Hepatocyte (in vitro differentiated cells): ENCODE results near the gene SERINC2. TPM values are rescaled to one million over a fixed set of nuclear protein-coding genes. Genes with fewer than 3 reads are reported as not detected.
A peak's percentile ranks its signal among the peaks of the same experiment; 100 is the strongest.
"Not testable (repeated sequence)": the region's sequence is repeated elsewhere in the genome, so short reads cannot be mapped to it uniquely, and the experiment has no call there.

Experiments used
- DNase-seq: peaks from one replicate; pipeline ENCODE4 v3.0.0-alpha.2; 2016; ENCODE audit warnings: low spot score
- H2AFZ ChIP-seq: fragments of 200-600 bp; sonication (generic); 2 replicates; pipeline ENCODE4 v1.6.0; 2016; ENCODE audit warnings: antibody characterized with exemption, mild to moderate bottlenecking
- H3K27ac ChIP-seq: fragments of 200-600 bp; sonication (generic); 2 replicates; pipeline ENCODE4 v1.5.1; 2016; ENCODE audit warnings: mild to moderate bottlenecking
- H3K27me3 ChIP-seq: fragments of 200-600 bp; sonication (generic); 2 replicates; pipeline ENCODE4 v1.6.1; 2016
- H3K36me3 ChIP-seq: fragments of 200-600 bp; sonication (generic); replicated peaks from 2 replicates; pipeline ENCODE4 v1.5.1; 2016; ENCODE audit warnings: low read depth; ENCODE audit not compliant: insufficient read depth
- H3K4me1 ChIP-seq: fragments of 200-600 bp; sonication (generic); 2 replicates; pipeline ENCODE4 v1.5.1; 2016; ENCODE audit warnings: mild to moderate bottlenecking, moderate library complexity; ENCODE audit not compliant: insufficient read depth
- H3K4me2 ChIP-seq: fragments of 200-600 bp; sonication (generic); 2 replicates; pipeline ENCODE4 v1.6.0; 2016
- H3K4me3 ChIP-seq: fragments of 200-600 bp; sonication (generic); 2 replicates; pipeline ENCODE4 v1.5.1; 2016; ENCODE audit warnings: mild to moderate bottlenecking
- H3K79me2 ChIP-seq: fragments of 200-600 bp; sonication (generic); 2 replicates; pipeline ENCODE4 v1.6.0; 2017; ENCODE audit warnings: mild to moderate bottlenecking
- H3K9me2 ChIP-seq: fragments of 200-600 bp; sonication (generic); replicated peaks from 2 replicates; pipeline ENCODE4 v1.6.0; 2017; ENCODE audit warnings: mild to moderate bottlenecking; ENCODE audit not compliant: insufficient read depth
- H3K9me3 ChIP-seq: fragments of 200-600 bp; sonication (generic); 2 replicates; pipeline ENCODE4 v1.5.1; 2016; ENCODE audit warnings: low read depth, mild to moderate bottlenecking
- H4K20me1 ChIP-seq: fragments of 200-600 bp; sonication (generic); 2 replicates; pipeline ENCODE4 v1.6.0; 2016; ENCODE audit warnings: mild to moderate bottlenecking; ENCODE audit not compliant: insufficient read depth, poor library complexity, severe bottlenecking
- EZH2 ChIP-seq: fragments of 200-600 bp; sonication (generic); IDR thresholded peaks from 2 replicates; pipeline ENCODE4 v1.6.1; 2016; ENCODE audit warnings: antibody characterized with exemption, mild to moderate bottlenecking, borderline replicate concordance
- EZH2phosphoT487 ChIP-seq: fragments of 200-600 bp; sonication (generic); IDR thresholded peaks from one replicate; pipeline ENCODE4 v1.6.1; 2018; ENCODE audit warnings: antibody characterized with exemption, mild to moderate bottlenecking, low read depth, moderate library complexity; ENCODE audit not compliant: unreplicated experiment, severe bottlenecking
- WGBS: methylation state at CpG from one replicate; pipeline ENCODE4 v1.1.6; 2016; ENCODE audit warnings: low lambda C conversion rate; ENCODE audit errors: missing lambda C conversion rate; 5-methylcytosine and 5-hydroxymethylcytosine counted together
- polyA plus RNA-seq: library from polyadenylated mRNA; unstranded; fragments of >200 nt; fragmentation: Nextera tagmentation; extraction: Ambion mirVana; gene quantifications from 2 replicates; pipeline ENCODE4 v1.2.1, GENCODE V29; 2016
- total RNA-seq: library from RNA; depleted of rRNA; stranded (reverse); fragments of >200 nt; gene quantifications from 2 replicates; pipeline ENCODE4 v1.2.3, GENCODE V29; 2014
- TF ChIP-seq, protein P1 (sequence below): fragments of 200-600 bp; sonication (generic); IDR thresholded peaks from 2 replicates; pipeline ENCODE4 v1.5.1; 2016; ENCODE audit warnings: antibody characterized with exemption, mild to moderate bottlenecking; ENCODE audit not compliant: poor library complexity

Gene SERINC2
- total and polyA plus RNA-seq, 2 experiments from 2014 or later, result 53.6 to 164 TPM

DNA sequence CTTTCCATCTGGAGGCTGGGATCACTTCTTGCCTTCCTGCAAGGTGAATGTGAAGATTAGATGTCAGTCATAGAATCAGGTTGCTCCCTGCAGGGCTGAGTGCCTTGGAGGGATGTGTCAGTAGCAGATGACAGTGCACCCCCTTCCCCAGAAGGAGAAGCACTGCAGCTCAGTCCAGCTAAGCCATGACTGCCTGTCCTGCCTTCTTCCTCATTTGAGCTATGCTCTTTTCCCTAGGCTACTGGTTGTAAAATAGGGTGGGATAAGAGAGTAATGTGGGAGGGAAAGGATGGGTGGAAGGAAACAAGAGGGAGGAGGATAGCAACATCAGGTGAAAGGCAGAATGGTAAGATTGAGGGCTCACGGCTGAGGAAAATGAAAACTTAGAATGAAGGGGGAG lies 29.0 kb upstream of the SERINC2 start:
- DNase-seq, result no peak
- TF ChIP-seq EZH2phosphoT487 (no peak), EZH2 (no peak)
- TF ChIP-seq, protein P1, sequence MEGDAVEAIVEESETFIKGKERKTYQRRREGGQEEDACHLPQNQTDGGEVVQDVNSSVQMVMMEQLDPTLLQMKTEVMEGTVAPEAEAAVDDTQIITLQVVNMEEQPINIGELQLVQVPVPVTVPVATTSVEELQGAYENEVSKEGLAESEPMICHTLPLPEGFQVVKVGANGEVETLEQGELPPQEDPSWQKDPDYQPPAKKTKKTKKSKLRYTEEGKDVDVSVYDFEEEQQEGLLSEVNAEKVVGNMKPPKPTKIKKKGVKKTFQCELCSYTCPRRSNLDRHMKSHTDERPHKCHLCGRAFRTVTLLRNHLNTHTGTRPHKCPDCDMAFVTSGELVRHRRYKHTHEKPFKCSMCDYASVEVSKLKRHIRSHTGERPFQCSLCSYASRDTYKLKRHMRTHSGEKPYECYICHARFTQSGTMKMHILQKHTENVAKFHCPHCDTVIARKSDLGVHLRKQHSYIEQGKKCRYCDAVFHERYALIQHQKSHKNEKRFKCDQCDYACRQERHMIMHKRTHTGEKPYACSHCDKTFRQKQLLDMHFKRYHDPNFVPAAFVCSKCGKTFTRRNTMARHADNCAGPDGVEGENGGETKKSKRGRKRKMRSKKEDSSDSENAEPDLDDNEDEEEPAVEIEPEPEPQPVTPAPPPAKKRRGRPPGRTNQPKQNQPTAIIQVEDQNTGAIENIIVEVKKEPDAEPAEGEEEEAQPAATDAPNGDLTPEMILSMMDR, result no peak

DNA sequence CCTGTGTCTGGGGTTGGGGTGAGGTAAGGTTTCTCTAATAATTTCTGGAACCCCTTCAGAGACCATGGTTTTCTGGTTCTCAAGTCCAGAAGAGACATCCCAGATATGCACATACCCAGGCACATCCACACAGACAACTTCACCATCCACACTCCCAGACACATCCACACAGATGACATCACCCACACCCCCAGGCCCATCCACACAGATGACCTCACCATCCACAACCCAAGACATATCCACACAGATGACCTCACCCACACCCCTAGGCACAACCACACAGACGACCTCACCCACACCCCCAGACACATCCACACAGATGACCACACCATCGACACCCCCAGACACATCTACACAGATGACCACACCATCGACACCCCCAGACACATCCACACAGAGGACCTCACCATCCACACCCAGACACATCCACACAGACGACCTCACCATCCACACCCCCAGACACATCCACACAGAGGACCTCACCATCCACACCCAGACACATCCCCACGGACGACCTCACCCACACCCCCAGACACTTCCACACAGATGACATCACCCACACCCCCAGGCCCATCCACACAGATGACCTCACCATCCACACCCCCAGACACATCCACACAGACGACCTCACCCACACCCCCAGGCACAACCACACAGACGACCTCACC lies 26.3 kb upstream of the SERINC2 start:
- not testable (repeated sequence) for H2AFZ ChIP-seq, H3K27ac ChIP-seq, DNase-seq, H3K36me3 ChIP-seq, H4K20me1 ChIP-seq, H3K9me2 ChIP-seq, H3K79me2 ChIP-seq, H3K27me3 ChIP-seq, H3K4me3 ChIP-seq, H3K4me2 ChIP-seq, H3K9me3 ChIP-seq
- WGBS, result 80% methylated on average over 2 of the region's 8 CpGs
- H3K4me1 ChIP-seq, result peaks cover 20% of the 10 kb centered on the region

More for the DNA sequence above, 29.0 kb upstream of the SERINC2 start:
- Histone ChIP-seq H2AFZ (no peak overlapping the region), H3K9me3 (no peaks in the 10 kb centered on the region), H3K4me3 (no peak overlapping the region), H3K27me3 (no peaks in the 10 kb centered on the region), H3K36me3 (no peaks in the 10 kb centered on the region), H4K20me1 (no peaks in the 10 kb centered on the region), H3K9me2 (no peaks in the 10 kb centered on the region), H3K79me2 (no peaks in the 10 kb centered on the region), H3K27ac (no peak overlapping the region), H3K4me1 (peaks cover 3% of the 10 kb centered on the region), H3K4me2 (no peak overlapping the region)
- 53% methylated on average over 1 of the region's 1 CpG for WGBS

DNA sequence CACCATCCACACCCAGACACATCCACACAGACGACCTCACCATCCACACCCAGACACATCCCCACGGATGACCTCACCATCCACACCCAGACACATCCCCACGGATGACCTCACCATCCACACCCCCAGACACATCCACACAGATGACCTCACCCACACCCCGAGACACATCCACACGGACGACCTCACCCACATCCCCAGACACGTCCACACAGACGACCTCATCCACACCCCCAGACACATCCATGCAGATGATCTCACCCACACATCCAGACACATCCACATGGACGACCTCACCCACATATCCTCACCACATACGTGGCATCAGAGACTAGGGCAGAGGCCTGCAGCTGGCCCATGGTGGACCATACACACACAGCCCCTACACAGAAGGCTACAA lies 25.4 kb upstream of the SERINC2 start:
- Histone ChIP-seq H3K4me2 (no peak overlapping the region), H3K27ac (no peak overlapping the region), H3K4me3 (no peak overlapping the region), H3K27me3 (no peaks in the 10 kb centered on the region), H3K9me3 (no peaks in the 10 kb centered on the region), H2AFZ (no peak overlapping the region), H3K79me2 (no peaks in the 10 kb centered on the region), H3K9me2 (no peaks in the 10 kb centered on the region), H3K4me1 (peaks cover 18% of the 10 kb centered on the region), H3K36me3 (no peaks in the 10 kb centered on the region), H4K20me1 (no peaks in the 10 kb centered on the region)
- TF ChIP-seq, protein P1, result no peak
- no peak for TF ChIP-seq EZH2
- TF ChIP-seq EZH2phosphoT487, result no peak
- DNase-seq, result no peak
- WGBS, result 86% methylated on average over 9 of the region's 10 CpGs

DNA sequence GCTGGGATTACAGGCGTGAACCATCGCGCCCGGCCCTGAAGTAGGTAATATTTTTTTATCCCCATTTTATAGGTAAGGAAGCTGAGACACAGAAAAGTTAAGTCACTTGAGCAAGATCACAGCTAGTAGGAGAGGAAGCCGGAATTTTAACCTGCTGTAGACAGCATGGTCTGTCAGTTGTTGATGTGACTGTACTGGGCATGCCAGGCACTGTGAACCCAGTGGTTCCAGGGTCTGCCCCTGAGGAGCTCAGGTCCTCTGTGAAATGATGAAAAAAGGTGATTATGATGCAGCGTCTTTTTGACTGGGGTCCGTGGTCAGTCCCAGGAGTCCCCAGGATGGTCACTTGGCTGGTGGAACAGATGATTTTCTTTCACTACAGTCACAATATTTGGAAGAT lies 23.4 kb upstream of the SERINC2 start:
- 93% methylated on average over 7 of the region's 7 CpGs for WGBS
- Histone ChIP-seq H3K27ac (peak overlapping the region; percentile 94), H3K4me3 (no peak overlapping the region), H2AFZ (no peak overlapping the region), H3K9me2 (no peaks in the 10 kb centered on the region), H4K20me1 (no peaks in the 10 kb centered on the region), H3K9me3 (no peaks in the 10 kb centered on the region), H3K36me3 (no peaks in the 10 kb centered on the region), H3K79me2 (no peaks in the 10 kb centered on the region), H3K4me2 (peak overlapping the region; percentile 34), H3K27me3 (no peaks in the 10 kb centered on the region), H3K4me1 (peaks cover 18% of the 10 kb centered on the region)
- TF ChIP-seq EZH2phosphoT487, result no peak
- TF ChIP-seq, protein P1, result no peak
- TF ChIP-seq EZH2, result no peak
- no peak for DNase-seq
